GM18520 (cell line): ENCODE results near the gene SH3PXD2B.

Source experiments
- ATAC-seq: cut with Tn5 transposase; IDR thresholded peaks from one replicate; pipeline ENCODE4 v1.9.1; 2021; ENCODE audit not compliant: unreplicated experiment

The SH3PXD2B gene

GRCh38 chr5:172437445-172438318 lies 16.6 kb downstream of the SH3PXD2B start:
- no peak for ATAC-seq

- ATAC-seq, result no peak
Measured at GRCh38 chr5:172436879-172437369, 17.4 kb downstream of the SH3PXD2B start.

GRCh38 chr5:172436078-172436878 lies 18.0 kb downstream of the SH3PXD2B start:
- no peak for ATAC-seq

GRCh38 chr5:172435362-172436077 lies 18.8 kb downstream of the SH3PXD2B start:
- no peak for ATAC-seq

- no peak for ATAC-seq
Measured at GRCh38 chr5:172434251-172434650, 20.1 kb downstream of the SH3PXD2B start.

GRCh38 chr5:172433513-172433912 lies 20.8 kb downstream of the SH3PXD2B start:
- ATAC-seq, result no peak

- ATAC-seq, result no peak
Measured at GRCh38 chr5:172433071-172433470, 21.3 kb downstream of the SH3PXD2B start.

- no peak for ATAC-seq
Measured at GRCh38 chr5:172430354-172430753, 24.0 kb downstream of the SH3PXD2B start.

GRCh38 chr5:172429201-172429940 lies 25.0 kb downstream of the SH3PXD2B start:
- ATAC-seq, result no peak

- ATAC-seq, result no peak
Measured at GRCh38 chr5:172428224-172429166, 25.8 kb downstream of the SH3PXD2B start.

GRCh38 chr5:172427202-172427601 lies 27.1 kb downstream of the SH3PXD2B start:
- no peak for ATAC-seq

- ATAC-seq, result no peak
Measured at GRCh38 chr5:172426086-172426485, 28.2 kb downstream of the SH3PXD2B start.

GRCh38 chr5:172425402-172425801 lies 28.9 kb downstream of the SH3PXD2B start:
- ATAC-seq, result no peak

GRCh38 chr5:172424808-172425207 lies 29.5 kb downstream of the SH3PXD2B start:
- no peak for ATAC-seq

- ATAC-seq, result no peak
Measured at GRCh38 chr5:172424111-172424490, 30.2 kb downstream of the SH3PXD2B start.

GRCh38 chr5:172423379-172424110 lies 30.8 kb downstream of the SH3PXD2B start:
- ATAC-seq, result no peak

- no peak for ATAC-seq
Measured at GRCh38 chr5:172422255-172422654, 32.1 kb downstream of the SH3PXD2B start.

GRCh38 chr5:172421020-172421419 lies 33.3 kb downstream of the SH3PXD2B start:
- no peak for ATAC-seq
